A673 (cell line): ENCODE data around the gene IL21.

ENCODE experiments used
- CTCF ChIP-seq: fragments of 300-800, 200-600 bp; sonication (generic); conservative IDR thresholded peaks from 2 replicates; pipeline ENCODE4 v1.5.1; 2017; ENCODE audit warnings: low read depth, mild to moderate bottlenecking, antibody characterized with exemption, low read length, moderate library complexity, mixed read lengths
- EZH2 ChIP-seq: fragments of 200-600 bp; sonication (generic); IDR thresholded peaks from 2 replicates; pipeline ENCODE4 v1.6.1; 2017; ENCODE audit warnings: borderline replicate concordance, low read depth, mild to moderate bottlenecking, mixed read lengths, antibody characterized with exemption, low read length; ENCODE audit not compliant: poor library complexity, severe bottlenecking

GRCh38 chr4:122661176-122662160, 40.6 kb upstream of the IL21 start:
- TF ChIP-seq CTCF (no peak), EZH2 (no peak)
